OCI-LY7 (cell line): ENCODE measurements around the gene TRPM3.

Experiments
- CTCF ChIP-seq: fragments of 200-600 bp; sonication (generic); conservative IDR thresholded peaks from 2 replicates; pipeline ENCODE4 v1.5.1; 2014; ENCODE audit warnings: mild to moderate bottlenecking, antibody characterized with exemption, low read length, moderate library complexity, mixed read lengths
- EZH2phosphoT487 ChIP-seq: fragments of 200-600 bp; sonication (generic); IDR thresholded peaks from 2 replicates; pipeline ENCODE4 v1.6.1; 2018; ENCODE audit warnings: low read depth, borderline replicate concordance, mild to moderate bottlenecking, mixed run types, antibody characterized with exemption, low read length, moderate library complexity, mixed read lengths

GRCh38 chr9:70798018-70798417 lies 323.4 kb downstream of the TRPM3 start:
- TF ChIP-seq CTCF, result no peak
- no peak for TF ChIP-seq EZH2phosphoT487
